Bronchial epithelial cell (primary cell): ENCODE measurements around the gene TEX13B. TPM values are rescaled to one million over a fixed set of nuclear protein-coding genes. Genes with fewer than 3 reads are reported as not detected.
"Not testable (repeated sequence)": the region's sequence is repeated elsewhere in the genome, so short reads cannot be mapped to it uniquely, and the experiment has no call there.

ENCODE experiments used
- DNase-seq: peaks from one replicate; pipeline ENCODE4 v3.0.0-alpha.2; 2010; ENCODE audit warnings: low read depth
- FAIRE-seq: peaks from 2 replicates; lab custom pipeline; 2011; peaks lifted over from hg19 to GRCh38; lab: Jason Lieb, UNC
- H3K27me3 ChIP-seq: 2 replicates; pipeline ENCODE4 v1.5.1; 2011; ENCODE audit warnings: low read length; ENCODE audit not compliant: control insufficient read depth, insufficient read depth
- H3K36me3 ChIP-seq: 2 replicates; pipeline ENCODE4 v1.5.1; 2011; ENCODE audit warnings: low read length; ENCODE audit not compliant: control insufficient read depth, insufficient read depth
- H3K4me3 ChIP-seq: 2 replicates; pipeline ENCODE4 v1.5.1; 2011; ENCODE audit warnings: mild to moderate bottlenecking, low read depth, low read length, control low read depth
- CTCF ChIP-seq: IDR thresholded peaks from 2 replicates; pipeline ENCODE4 v1.5.1; 2011; ENCODE audit warnings: mild to moderate bottlenecking, moderate library complexity, low read length, control low read depth, inconsistent platforms; ENCODE audit not compliant: insufficient read depth, severe bottlenecking
- total RNA-seq: library from RNA; depleted of rRNA; stranded (reverse); fragments of >200 nt; gene quantifications from 2 replicates; pipeline ENCODE4 v1.2.1, GENCODE V29; 2014

The TEX13B gene
- total RNA-seq, 1 donor from 2014 or later = not detected

- TF ChIP-seq CTCF = no peak
- FAIRE-seq = no peak
- DNase-seq = no peak
These were observed 4.1 kb downstream of the TEX13B start for GRCh38 chrX:107978071-107978470.

GRCh38 chrX:107971636-107972035 is 10.5 kb downstream of the TEX13B start:
- no peaks in the 10 kb centered on the region for H3K27me3 ChIP-seq
- no peak for FAIRE-seq
- no peaks in the 10 kb centered on the region for H3K36me3 ChIP-seq
- no peak for DNase-seq
- no peak for TF ChIP-seq CTCF
- H3K4me3 ChIP-seq = no peak overlapping the region

More at GRCh38 chrX:107978071-107978470, 4.1 kb downstream of the TEX13B start:
- H3K36me3 ChIP-seq = peaks cover 2% of the 10 kb centered on the region
- no peak overlapping the region for H3K4me3 ChIP-seq
- H3K27me3 ChIP-seq = no peaks in the 10 kb centered on the region

- Histone ChIP-seq H3K27me3 (no peaks in the 10 kb centered on the region), H3K4me3 (no peak overlapping the region), H3K36me3 (no peaks in the 10 kb centered on the region)
- TF ChIP-seq CTCF = no peak
- FAIRE-seq = no peak
- DNase-seq = no peak
These were observed 12.1 kb downstream of the TEX13B start for GRCh38 chrX:107970073-107970472.

GRCh38 chrX:107968623-107969022 is 13.5 kb downstream of the TEX13B start:
- Histone ChIP-seq H3K4me3 (no peak overlapping the region), H3K36me3 (no peaks in the 10 kb centered on the region), H3K27me3 (no peaks in the 10 kb centered on the region)
- DNase-seq (peak; percentile 8), FAIRE-seq (no peak)
- TF ChIP-seq CTCF = no peak

- H3K36me3 ChIP-seq, DNase-seq, H3K4me3 ChIP-seq, H3K27me3 ChIP-seq, FAIRE-seq: not testable (repeated sequence)
These were observed 26.8 kb downstream of the TEX13B start for GRCh38 chrX:107955337-107955736.

- DNase-seq = no peak
- no peaks in the 10 kb centered on the region for H3K27me3 ChIP-seq
- no peak for FAIRE-seq
These were observed 42.1 kb downstream of the TEX13B start for GRCh38 chrX:107940095-107940494.

More at GRCh38 chrX:107940095-107940494, 42.1 kb downstream of the TEX13B start:
- TF ChIP-seq CTCF = no peak
- H3K36me3 ChIP-seq = peaks cover 2% of the 10 kb centered on the region
- H3K4me3 ChIP-seq = no peak overlapping the region
